Measurements from ENCODE around the gene RPL10A.

DNA sequence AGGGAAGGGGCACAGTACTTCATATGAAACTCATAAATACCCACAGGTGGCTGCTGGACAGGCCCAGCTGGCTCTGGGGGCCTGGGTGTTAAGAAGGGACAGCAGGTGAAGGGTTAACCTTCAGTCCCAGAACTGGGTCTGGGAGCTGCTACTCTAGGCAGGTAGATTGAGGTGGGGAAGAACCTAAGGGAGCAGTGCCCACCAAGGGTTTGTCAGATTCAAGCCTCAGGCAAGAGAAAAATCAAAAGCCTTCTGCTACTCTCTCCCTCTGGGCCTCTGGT, 5.6 kb downstream of the RPL10A start:
- TF ChIP-seq EZH2phosphoT487 (IDR thresholded peaks at IDR 0.05; ENCODE audit: borderline replicate concordance): no peak
- TF ChIP-seq, protein P1, sequence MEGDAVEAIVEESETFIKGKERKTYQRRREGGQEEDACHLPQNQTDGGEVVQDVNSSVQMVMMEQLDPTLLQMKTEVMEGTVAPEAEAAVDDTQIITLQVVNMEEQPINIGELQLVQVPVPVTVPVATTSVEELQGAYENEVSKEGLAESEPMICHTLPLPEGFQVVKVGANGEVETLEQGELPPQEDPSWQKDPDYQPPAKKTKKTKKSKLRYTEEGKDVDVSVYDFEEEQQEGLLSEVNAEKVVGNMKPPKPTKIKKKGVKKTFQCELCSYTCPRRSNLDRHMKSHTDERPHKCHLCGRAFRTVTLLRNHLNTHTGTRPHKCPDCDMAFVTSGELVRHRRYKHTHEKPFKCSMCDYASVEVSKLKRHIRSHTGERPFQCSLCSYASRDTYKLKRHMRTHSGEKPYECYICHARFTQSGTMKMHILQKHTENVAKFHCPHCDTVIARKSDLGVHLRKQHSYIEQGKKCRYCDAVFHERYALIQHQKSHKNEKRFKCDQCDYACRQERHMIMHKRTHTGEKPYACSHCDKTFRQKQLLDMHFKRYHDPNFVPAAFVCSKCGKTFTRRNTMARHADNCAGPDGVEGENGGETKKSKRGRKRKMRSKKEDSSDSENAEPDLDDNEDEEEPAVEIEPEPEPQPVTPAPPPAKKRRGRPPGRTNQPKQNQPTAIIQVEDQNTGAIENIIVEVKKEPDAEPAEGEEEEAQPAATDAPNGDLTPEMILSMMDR (conservative IDR thresholded peaks at IDR 0.05; ENCODE audit: low read length): no peak
